Measurements from ENCODE around the gene ZFYVE26.

Gene ZFYVE26

DNA sequence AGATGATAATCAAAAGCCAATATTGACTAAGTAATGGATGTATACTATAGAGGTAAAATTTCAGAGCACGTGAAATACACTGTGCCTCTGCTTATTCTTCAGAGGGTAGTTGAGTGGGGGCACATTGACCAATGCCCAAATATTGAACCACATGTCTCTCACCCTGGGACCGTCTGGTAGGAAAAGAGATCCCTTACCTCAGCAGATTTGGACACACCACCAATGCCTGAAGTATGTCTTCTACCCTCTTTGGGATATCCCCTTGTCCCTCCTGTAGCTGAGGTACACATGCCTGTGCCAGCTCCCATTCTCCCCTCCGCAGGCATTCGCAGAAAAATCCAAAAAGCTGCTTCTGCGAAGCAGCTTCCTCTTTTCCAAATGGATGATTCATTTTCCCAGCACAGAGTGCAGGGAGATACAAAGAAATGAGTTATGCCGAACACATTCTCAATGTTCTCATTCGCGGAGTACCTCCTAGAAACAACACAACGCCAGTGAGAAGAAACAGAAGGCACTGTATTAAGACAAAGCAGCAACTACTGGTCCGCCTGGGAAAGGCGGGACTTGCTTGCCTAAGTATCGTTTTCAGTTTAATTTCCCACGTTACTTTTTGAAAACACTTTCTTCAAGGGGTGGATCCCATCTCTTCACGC, 691 bp downstream of the ZFYVE26 start:
- no peak for DNase-seq (ENCODE audit: low read depth in 3 of 3)

DNA sequence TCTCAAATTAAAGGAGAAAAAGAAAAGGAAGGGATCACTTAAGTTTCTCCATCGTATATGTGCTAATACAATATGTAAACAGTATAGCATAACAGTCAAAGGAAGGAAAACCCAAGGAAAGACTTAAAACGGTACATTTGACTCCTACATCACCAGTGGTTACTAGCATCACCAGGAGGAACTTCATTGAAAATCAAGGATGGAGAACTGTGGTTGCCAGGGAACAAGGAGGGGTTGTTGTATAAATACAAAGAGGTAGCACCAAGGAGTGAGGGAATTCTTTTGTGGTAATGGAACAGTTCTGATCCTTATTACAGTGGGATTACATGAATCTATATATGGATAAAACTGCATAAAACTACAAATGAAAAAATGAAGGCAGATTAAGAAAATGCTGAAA, 1.6 kb downstream of the ZFYVE26 start:
- DNase-seq (ENCODE audit: low read depth in 3 of 3): no peak

DNA sequence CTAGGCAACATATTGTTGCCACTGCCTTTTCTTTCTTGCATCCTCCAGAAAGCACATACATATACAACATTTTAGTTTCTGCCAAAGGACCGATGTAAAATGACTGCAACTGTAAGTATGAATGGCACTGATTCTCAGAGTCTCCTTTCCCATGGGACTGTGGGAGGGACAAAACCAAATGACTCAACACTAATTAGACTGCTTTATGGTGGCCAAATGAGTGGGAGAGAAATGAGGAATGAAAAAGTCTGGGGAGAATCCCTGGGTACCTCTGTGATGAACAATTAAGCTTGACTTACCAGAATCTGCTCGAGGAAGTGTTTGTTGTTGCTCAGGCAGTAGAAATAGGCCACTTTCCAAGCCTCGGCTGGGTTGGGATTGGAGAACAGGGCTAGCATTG, 10.1 kb downstream of the ZFYVE26 start:
- no peak for DNase-seq (ENCODE audit: low read depth in 3 of 3)

DNA sequence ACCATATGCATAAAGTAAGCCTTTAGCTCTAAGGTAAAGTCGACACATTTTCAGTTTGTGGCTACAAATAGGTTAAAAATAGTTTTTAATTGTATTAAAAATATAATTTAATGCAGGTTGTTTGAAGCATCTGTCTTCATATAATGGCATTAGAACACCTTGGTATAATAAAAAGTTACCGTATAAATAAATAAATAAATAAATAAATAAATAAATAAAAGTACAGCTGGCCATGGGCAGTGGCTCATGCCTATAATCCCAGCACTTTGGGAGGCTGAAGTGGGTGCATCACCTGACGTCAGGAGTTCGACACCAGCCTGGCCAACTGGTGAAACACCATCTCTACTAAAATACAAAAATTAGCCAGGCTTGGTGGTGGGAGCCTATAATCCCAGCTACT, 15.6 kb downstream of the ZFYVE26 start:
- DNase-seq (ENCODE audit: low read depth in 3 of 3): no peak

DNA sequence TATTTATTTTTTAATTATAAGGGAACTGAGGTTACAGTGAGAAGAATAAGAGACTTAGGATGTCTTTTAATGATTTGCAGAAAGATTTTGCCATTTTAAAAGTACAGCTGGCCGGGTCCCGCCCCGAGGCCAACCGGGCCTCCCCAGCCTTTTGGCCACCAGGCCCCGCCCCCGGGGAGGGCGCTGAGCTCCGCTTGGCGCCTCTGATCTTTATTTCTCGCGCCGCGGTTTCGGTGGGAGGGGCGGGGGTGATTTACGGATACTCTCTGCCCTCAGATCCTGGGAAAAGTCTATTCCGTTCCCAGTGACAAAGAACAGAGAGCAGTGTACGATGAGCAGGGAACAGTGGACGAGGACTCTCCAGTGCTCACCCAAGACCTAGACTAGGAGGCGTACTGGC, 17.7 kb downstream of the ZFYVE26 start:
- no peak for DNase-seq (ENCODE audit: low read depth in 3 of 3)

DNA sequence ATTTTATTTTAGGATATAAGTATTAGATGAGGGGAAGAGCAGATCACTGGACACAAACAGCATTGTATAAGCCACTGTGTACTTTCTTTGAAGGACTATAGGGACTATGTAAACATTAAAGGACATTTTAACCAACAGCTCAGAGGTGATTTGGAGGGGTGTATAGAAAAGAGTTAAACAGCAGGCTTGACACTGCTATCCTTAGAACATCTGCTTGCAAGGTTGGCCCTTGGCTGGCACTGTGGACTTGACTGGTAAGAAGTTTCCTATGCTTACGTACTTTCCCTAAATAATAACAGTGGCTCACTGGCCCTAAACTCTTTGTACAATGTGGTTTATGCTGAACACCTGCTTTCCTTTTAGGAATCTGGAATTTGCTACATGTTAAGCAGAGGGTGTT, 28.7 kb downstream of the ZFYVE26 start:
- no peak for DNase-seq (ENCODE audit: low read depth in 3 of 3)

DNA sequence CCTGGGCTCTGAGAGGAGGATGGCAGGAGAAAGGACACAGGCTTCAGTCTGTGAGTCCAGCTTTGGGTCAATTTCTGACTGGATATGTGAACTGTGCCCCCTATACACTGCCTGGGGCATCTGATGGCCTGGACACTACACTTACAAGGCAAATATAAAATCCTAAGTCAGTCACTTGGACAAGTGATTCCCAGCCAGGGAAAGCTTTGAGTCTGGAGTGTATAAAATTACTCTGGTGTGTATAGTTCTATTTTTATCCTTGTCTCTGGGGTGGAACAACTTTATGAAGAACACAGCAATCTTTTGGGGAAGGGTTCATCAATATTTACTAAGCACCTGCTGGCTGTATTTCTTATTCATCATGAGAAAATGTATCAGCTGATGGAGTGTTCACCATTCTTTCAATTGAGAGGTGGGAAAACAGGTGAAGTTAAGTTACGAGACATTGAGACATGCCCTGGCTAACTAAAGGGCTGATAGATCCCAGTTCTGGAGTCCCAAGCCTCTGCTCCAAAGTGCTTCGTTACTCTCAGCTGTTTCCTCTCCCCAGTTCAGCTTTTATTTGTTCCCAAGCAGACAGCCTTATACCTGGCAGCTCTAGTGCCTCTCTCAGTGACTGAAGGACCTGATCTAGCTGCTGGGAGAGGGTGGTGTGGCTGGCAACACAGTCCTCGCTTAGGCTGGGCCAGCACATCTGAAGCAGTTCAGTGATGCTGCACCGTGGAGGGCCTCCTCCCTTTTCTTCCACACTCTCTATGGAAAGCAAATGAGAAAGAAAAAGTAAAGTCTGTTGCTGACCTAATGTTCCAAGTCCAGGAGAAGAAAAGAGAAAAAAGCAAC, 30.9 kb downstream of the ZFYVE26 start:
- no peak for DNase-seq (ENCODE audit: low read depth in 3 of 3)

DNA sequence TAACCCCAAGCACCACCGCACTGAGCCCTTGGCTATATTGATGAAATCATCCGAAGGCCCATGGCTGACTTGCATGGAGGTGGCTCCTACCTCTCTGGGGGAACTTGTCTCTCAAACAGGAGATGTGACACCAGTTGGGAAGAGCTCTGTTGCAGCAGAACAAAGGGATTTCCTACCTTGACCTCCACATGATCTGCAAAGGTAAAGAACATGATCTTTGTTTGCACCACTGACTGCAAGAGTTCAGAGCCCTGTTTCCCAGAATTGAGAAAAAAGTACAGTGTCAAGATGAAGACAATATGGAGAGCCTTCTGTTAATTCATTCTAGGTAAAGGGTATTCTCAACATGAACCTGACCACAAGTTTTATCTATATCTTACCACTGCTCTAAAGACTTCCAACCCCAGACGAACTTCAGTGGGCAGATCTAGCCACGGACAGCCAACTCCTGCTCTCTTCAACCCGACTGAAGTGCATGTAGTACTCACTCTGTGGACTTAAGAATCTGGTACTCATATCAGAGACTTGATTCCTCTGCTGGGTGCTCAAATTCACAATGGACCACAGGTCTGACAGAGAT, 32.1 kb downstream of the ZFYVE26 start:
- no peak for DNase-seq (ENCODE audit: low read depth in 3 of 3)

DNA sequence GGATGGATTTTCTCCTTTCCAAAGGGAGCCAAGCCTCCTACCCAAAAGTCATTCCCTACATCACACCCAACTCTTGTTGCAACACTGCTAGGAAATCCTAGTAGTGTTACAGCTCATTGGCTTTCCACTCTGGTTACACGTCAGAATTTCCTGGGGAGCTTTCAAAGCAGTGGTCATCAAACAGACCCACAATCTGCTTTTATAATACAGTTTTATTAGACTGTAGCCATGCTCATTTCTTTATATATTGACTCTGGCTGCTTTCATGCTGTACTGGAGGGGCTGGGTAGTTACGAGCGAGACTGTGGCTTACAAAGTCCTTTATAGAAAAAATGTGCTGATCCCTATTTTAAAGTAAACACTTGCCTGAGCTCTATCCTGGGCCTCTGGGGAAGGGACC, 34.3 kb downstream of the ZFYVE26 start:
- no peak for DNase-seq (ENCODE audit: low read depth in 3 of 3)

DNA sequence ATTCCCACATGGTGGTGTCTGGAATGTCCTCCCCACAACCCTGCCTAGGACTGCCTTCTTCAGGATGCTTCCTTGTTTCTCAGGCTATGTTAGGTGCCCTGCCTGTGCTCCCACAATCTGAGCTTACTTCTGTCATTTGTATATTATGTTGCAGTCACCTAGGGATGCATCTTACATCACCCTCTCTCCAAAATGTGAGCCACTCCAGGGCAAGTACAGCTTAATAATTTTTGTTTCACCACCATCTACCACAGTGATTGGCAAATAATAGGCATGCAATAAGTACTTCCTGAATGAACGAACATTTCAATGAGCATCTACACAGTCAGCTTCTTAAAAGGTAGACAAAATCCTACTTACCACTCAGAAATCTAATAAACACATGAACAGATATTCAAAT, 37.6 kb downstream of the ZFYVE26 start:
- no peak for DNase-seq (ENCODE audit: low read depth in 3 of 3)

DNA sequence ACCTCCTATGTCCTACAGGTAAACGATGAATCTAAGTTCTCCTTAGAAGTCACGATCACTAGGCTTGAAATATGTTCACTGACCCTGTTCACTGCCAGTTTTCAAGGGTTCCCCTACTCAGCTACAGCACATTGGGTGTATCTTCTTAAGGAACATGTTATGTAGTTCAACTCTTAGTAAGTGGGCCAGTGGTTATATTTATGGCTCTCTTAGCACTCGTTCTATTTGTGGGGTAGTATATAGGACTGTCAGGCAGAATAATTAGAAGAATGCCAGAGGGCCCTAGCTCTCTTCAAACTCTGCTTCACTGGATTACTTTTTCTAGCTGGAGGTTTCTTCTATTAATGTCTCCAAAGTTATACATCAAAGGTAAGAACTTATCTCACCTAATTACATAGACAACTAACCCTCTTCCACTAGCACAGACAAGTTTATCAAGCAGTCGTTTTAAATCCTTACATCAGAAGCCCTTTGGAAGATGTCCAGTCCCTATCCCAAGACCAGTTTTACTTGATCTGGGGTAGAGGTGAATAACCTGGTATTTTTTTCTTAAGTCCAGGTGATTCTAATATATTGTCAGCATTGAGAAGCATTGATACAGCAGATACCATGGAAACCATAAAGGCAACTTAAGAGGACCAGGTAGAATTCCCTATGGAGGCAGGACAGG, 39.6 kb downstream of the ZFYVE26 start:
- no peak for DNase-seq (ENCODE audit: low read depth in 3 of 3)

DNA sequence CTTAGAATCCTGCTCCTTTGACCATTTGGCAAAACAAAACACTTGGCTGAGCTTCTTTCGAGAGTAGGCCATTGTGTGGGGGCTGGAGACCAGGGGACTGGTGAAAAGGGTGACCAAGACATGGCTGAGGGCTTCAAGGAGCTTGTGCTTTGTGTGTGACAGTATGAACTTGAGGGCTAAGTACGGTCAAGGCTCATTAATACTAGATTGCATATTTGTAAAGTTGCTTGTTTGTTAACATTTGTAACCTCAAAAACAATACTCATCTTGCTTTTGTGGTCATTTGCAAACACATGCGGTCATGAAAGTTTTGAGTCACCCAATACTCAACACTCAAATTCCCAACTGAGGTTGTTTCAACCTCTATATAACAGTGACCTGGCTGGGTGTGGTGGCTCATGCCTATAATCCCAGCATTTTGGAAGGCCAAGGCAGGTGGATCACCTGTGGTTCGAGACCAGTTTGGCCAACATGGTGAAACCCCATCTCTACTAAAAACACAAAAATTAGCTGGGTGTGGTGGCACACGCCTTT, 42.5 kb downstream of the ZFYVE26 start:
- DNase-seq (ENCODE audit: low read depth in 3 of 3): no peak

DNA sequence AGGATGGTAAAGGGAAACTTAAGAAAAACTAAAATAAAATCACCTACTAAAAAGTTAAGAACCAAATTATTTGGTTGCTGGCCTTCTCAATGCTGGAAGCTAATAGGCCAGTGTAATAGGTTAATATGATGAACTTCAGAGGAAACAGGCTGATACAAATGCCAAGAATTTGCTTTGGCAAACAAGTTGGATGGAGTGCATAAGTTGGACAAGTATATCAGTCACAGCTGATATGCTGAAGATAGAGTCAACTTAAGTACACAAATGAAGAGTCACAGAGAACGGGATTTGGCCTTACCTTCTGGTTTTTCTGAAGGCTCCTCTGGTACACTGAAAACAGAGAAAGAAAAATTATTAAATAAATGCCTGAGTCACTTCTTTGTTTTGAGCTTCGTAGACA, 48.2 kb downstream of the ZFYVE26 start:
- no peak for DNase-seq (ENCODE audit: low read depth in 3 of 3)

DNA sequence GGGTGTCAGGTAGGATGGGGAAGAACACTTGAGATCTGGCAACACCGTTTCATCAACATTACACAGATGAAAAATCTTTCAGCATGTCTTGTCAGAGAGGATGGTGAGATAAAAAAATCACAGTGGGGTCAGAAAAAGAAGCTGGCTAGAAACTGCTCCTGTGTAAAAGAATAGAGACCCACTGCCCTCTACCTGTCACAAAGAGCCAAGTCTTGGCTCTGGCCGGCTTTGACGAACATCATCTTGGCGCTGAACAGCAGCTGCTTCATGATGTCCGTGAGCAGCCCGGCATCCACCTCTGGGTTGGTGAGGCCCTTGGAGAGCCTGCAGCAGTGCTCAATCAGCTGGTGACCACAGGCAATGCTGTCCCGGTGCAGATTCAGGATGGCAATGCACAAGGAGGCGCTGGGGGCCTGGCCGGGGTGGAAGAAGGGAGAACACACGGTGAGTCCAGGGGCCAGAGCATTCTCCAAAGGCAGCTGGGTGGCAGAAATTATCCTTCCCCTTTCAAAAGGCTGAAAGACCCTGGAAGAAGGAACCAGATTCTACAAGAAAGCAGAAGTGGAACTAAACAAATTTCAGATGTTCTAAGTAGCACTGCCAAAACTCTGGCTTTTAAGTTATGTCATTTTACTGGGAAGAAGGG, 50.2 kb downstream of the ZFYVE26 start:
- DNase-seq (ENCODE audit: low read depth in 3 of 3): no peak

DNA sequence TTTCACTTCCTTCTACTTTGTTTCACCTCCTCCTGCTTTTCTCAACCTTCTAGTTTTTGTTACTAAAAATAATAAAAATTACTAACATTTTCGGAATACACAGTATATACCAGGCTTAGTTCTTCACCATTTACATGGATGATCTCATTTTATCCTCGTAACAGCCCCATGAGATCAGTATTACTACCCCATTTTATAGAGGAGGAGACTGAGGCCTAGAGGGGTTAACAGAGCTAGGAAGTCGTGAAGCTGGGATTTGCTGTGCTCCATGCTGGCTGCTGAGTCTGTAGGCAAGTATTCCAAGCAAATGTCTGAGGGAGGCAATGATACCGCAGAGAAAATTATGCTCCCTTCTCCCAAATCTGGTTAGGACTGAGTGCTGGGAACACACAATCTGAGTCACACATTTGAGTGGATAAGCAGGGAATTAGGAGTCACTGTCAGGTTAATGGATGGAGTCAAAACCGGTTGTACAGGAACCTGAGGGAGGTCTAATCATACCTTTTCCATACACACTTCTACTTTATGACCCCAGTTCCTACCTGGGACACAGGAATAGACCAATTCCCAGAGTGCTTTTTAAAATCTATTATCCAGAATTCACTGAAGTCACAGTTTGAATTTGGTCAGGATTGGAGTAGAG, 51.1 kb downstream of the ZFYVE26 start:
- DNase-seq (ENCODE audit: low read depth in 3 of 3): no peak

DNA sequence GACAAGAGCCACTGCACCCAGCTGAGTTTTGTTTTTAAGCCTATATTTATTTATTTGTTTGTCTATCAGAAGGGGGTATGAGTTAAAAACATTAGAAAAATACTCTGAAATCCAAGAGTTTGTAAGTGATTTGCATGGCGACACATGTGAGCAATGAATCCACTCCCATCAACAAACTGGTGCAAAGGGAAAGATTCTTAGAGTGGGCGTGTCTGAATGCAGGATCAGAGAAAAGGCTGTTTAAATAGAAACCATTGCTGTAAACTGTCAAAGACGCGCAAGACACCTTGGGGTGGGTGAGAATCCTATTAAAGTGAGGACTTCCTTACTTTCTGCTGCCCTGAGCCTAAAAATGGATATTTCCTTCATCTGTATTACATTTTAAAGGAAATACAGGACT, 51.9 kb downstream of the ZFYVE26 start:
- no peak for DNase-seq (ENCODE audit: low read depth in 3 of 3)

DNA sequence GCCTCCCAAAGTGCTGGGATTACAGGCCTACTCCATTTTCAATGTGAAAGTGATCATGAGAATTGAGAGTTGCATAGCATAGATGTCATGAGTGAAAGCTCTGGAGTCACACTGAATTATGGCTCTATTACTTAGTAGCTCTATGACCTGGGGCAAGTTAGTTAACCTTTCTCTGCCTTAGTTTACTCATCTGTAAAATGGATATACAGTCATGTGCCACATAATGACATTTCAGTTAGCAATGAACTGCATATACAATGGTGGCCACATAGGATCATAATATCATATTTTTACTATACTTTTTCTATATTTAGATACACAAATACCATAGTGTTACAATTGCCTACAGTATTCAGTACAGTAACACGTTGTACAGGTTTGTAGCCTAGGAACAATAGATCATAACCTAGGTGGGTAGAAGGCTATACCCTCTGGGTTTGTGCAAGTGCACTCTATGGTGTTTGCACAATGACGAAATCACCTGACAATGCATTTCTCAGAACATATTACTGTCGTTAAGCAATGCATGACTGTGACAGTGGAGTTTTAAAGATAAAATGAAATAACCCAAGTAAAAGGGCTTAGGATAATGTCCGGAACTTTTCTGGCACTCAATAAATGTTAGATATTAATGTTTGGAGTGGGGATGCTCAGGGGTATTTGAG, 53.1 kb downstream of the ZFYVE26 start:
- DNase-seq (ENCODE audit: low read depth in 3 of 3): no peak

DNA sequence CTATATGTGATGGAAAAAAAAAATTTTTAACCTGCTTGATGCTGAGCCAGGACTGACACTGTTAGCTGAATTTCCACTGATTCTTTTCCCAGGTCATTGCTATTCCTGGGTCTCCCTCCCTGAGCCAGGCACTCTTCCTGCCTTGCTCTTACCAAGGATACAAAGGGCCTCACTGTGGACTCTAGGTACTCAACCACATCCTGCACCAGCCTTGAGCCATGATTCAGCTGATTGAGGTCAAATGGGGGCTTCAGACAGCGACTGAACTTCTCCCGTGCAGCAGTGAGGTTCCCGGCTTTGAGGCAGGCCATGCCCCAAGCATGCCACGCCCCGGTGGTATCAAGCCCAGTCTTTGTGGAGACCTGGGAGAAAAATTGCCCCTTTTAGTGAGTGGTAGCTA, 54.3 kb downstream of the ZFYVE26 start:
- no peak for DNase-seq (ENCODE audit: low read depth in 3 of 3)

DNA sequence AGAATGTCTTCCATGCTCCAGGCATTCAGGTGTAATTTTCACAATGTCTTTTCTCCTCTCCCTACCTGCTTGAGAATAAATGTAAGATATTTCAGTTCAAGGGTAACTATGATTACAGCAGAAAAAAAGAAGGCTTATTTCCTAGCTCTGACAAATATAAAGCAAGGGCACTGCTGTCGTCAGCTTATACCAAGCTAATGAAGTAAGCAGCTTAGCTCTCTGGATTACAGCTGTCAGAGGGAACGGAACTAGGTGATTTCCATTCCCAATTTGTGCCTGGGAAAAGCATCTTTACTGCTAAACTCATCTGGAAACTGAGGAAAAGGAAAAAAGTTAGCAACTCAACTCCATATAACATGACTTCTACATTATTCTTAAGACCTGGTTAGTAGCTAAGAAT, 56.5 kb downstream of the ZFYVE26 start:
- no peak for DNase-seq (ENCODE audit: low read depth in 3 of 3)

DNA sequence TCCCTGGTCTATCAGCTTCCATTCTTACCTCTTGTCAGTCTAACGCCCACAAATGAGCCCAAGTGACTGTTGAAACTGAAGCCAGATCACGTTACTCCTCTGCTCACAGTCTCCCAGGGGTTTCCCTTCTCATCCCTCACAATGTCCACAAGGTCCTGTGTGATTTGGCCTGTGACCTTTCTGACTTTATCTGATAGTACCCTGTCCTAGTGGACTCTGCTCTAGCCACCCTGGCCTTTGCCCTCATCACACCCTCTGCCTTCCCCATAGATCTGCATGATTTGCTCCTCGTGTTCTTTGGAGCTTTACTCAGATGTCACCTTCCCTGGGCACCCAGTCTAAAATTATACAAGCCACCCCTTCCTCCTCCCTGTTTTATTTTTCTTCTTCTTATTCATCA, 59.2 kb downstream of the ZFYVE26 start:
- no peak for DNase-seq (ENCODE audit: low read depth in 3 of 3)

DNA sequence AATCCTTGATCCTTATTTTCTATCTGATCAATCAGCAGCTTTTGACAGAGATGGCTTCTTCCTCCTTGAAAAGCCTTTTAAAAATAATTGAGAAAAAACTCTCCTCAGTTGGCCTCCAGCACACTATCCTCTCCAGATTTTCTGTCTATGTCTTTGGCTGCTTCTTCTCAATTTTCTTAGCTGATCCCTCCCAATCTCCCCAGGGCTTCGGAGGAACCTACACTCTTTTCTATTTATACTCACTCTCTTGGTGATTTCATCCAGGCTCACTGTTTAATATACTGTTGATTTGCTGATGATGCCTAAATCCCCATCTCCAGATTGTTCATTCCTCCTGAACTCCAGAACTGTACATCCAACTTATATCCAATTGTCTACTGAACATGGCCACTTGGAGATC, 59.9 kb downstream of the ZFYVE26 start:
- no peak for DNase-seq (ENCODE audit: low read depth in 3 of 3)

All from stimulated activated CD4-positive, alpha-beta T cell treated with anti-CD3 and anti-CD28 coated beads, TNF-alpha, amount 100 ng/mL, for 48 hours (primary cell).